Right atrium auricular region (tissue), 2 donors: ENCODE data around the gene BRSK1. TPM values are rescaled to one million over a fixed set of nuclear protein-coding genes. Genes with fewer than 3 reads are reported as not detected.

Experiments used
- DNase-seq: peaks from one replicate; pipeline ENCODE4 v3.0.0-alpha.2; 2019; ENCODE audit warnings: low spot score
- H3K27ac ChIP-seq, 2 donors: fragments of 200-600 bp; sonication (generic); 1 replicate in 1 of 2; 2 replicates in 1 of 2; pipeline ENCODE4 v1.5.1; 2016 to 2019
- H3K27me3 ChIP-seq, 2 donors: fragments of 200-600 bp; sonication (generic); one replicate each; pipeline versions ENCODE4 v1.5.1 to v1.6.0; 2017 to 2019
- H3K36me3 ChIP-seq: fragments of 200-600 bp; sonication (generic); one replicate; pipeline ENCODE4 v1.5.1; 2016
- H3K4me1 ChIP-seq, 2 donors: fragments of 200-600 bp; sonication (generic); one replicate each; pipeline versions ENCODE4 v1.5.1 to v1.6.0; 2017 to 2019
- H3K4me3 ChIP-seq, 2 donors: fragments of 200-600 bp; sonication (generic); 1 replicate in 1 of 2; 2 replicates in 1 of 2; pipeline ENCODE4 v1.5.1; 2017 to 2019; ENCODE audit warnings: mild to moderate bottlenecking in 1 of 2, moderate library complexity in 1 of 2
- H3K9me3 ChIP-seq, 2 donors: fragments of 200-600 bp; sonication (generic); one replicate each; pipeline ENCODE4 v1.5.1; 2019
- CTCF ChIP-seq, 2 donors: fragments of 200-600 bp; sonication (generic); IDR thresholded peaks; one replicate each; pipeline ENCODE4 v1.5.1; 2019; ENCODE audit warnings: antibody characterized with exemption in 2 of 2
- total RNA-seq, 2 donors: library from RNA; depleted of rRNA; stranded (reverse); fragments of >200 nt; gene quantifications; one replicate each; pipeline ENCODE4 v1.1.0, GENCODE V29; 2016

BRSK1 gene
- total RNA-seq, result 10 to 100 TPM in 1 of 2 donors, 1 to 10 TPM in 1; 5.6 to 15.6 TPM

- no peak for TF ChIP-seq CTCF (IDR thresholded peaks at IDR 0.05)
- Histone ChIP-seq H3K27me3 (no peaks in the 10 kb centered on the region), H3K4me1 (peaks cover 0 to 39% of the 10 kb centered on the region in 2 donors), H3K4me3 (peak within 1 kb of the TSS; percentile 62 to 77), H3K36me3 (no peaks in the 10 kb centered on the region), H3K9me3 (no peaks in the 10 kb centered on the region), H3K27ac (peak within 1 kb of the TSS; percentile 80 to 88)
- DNase-seq, result no peak
These were observed at the start of gene BRSK1 for GRCh38 chr19:55283548-55284377. Gene BRSK1, plus strand, starts transcription at chr19:55283997. Its CDS starts 446 bp downstream, at chr19:55284443.

GRCh38 chr19:55238030-55238429 is 45.8 kb upstream of the BRSK1 start:
- H3K36me3 ChIP-seq, result peaks cover 74% of the 10 kb centered on the region
- no peak for DNase-seq
- H3K9me3 ChIP-seq, result no peaks in the 10 kb centered on the region
- H3K27me3 ChIP-seq, result no peaks in the 10 kb centered on the region
- H3K4me1 ChIP-seq, result no peaks in the 10 kb centered on the region
- no peak overlapping the region for H3K27ac ChIP-seq
- no peak for TF ChIP-seq CTCF (IDR thresholded peaks at IDR 0.05)
- no peak overlapping the region for H3K4me3 ChIP-seq

GRCh38 chr19:55239004-55239403 is 44.8 kb upstream of the BRSK1 start:
- Histone ChIP-seq H3K4me1 (no peaks in the 10 kb centered on the region), H3K4me3 (no peak overlapping the region), H3K27ac (no peak overlapping the region), H3K27me3 (no peaks in the 10 kb centered on the region), H3K36me3 (peaks cover 82% of the 10 kb centered on the region), H3K9me3 (no peaks in the 10 kb centered on the region)
- no peak for DNase-seq
- no peak for TF ChIP-seq CTCF (IDR thresholded peaks at IDR 0.05)

GRCh38 chr19:55240713-55241020 is 43.1 kb upstream of the BRSK1 start:
- no peak overlapping the region for H3K27ac ChIP-seq
- no peak for DNase-seq
- no peaks in the 10 kb centered on the region for H3K9me3 ChIP-seq
- no peak overlapping the region for H3K4me3 ChIP-seq
- peaks cover 99% of the 10 kb centered on the region for H3K36me3 ChIP-seq
- no peak for TF ChIP-seq CTCF (IDR thresholded peaks at IDR 0.05)
- no peaks in the 10 kb centered on the region for H3K27me3 ChIP-seq
- H3K4me1 ChIP-seq, result no peaks in the 10 kb centered on the region

- no peaks in the 10 kb centered on the region for H3K4me1 ChIP-seq
- no peak overlapping the region for H3K4me3 ChIP-seq
- DNase-seq, result no peak
- H3K9me3 ChIP-seq, result no peaks in the 10 kb centered on the region
- TF ChIP-seq CTCF (IDR thresholded peaks at IDR 0.05), result no peak
- H3K27me3 ChIP-seq, result no peaks in the 10 kb centered on the region
- peaks cover 99% of the 10 kb centered on the region for H3K36me3 ChIP-seq
- no peak overlapping the region for H3K27ac ChIP-seq
These were observed 42.5 kb upstream of the BRSK1 start for GRCh38 chr19:55241143-55241934.
